ENCODE results near the gene PARP12. TPM values are rescaled to one million over a fixed set of nuclear protein-coding genes. Genes with fewer than 3 reads are reported as not detected.

Gene PARP12
- total RNA-seq, 4 donors from 2014 or later: 37.4 to 46.9 (median 38.9) TPM

- 61 to 70% methylated on average over 8 of the region's 8 CpGs for WGBS, 2 donors
- DNase-seq: no peak
- TF ChIP-seq CTCF (IDR thresholded peaks at IDR 0.05) (no peak), POLR2A (IDR thresholded peaks at IDR 0.05) (no peak)
- intact Hi-C loops (cut with DNase I): no loop called here
- H3K27me3 ChIP-seq: no peaks in the 10 kb centered on the region
- peaks cover 0 to 2% of the 10 kb centered on the region in 2 donors for H3K36me3 ChIP-seq
- H3K9me3 ChIP-seq: no peaks in the 10 kb centered on the region
- H3K4me1 ChIP-seq: no peaks in the 10 kb centered on the region
- H3K4me3 ChIP-seq (replicated peaks in 1 of 3): no peak overlapping the region
- H3K27ac ChIP-seq: no peak overlapping the region
These were observed 22.2 kb upstream of the PARP12 start for GRCh38 chr7:140084972-140085371.

GRCh38 chr7:140084142-140084655 is 21.4 kb upstream of the PARP12 start:
- no peak overlapping the region for H3K4me3 ChIP-seq (replicated peaks in 1 of 3)
- no peaks in the 10 kb centered on the region for H3K4me1 ChIP-seq
- DNase-seq: no peak
- TF ChIP-seq CTCF (IDR thresholded peaks at IDR 0.05) (no peak), POLR2A (IDR thresholded peaks at IDR 0.05) (no peak)
- intact Hi-C loops (cut with DNase I): no loop called here
- no peaks in the 10 kb centered on the region for H3K27me3 ChIP-seq
- H3K27ac ChIP-seq: no peak overlapping the region
- no peaks in the 10 kb centered on the region for H3K36me3 ChIP-seq
- no peaks in the 10 kb centered on the region for H3K9me3 ChIP-seq
- 90 to 93% methylated on average over 4 of the region's 4 CpGs for WGBS, 2 donors

GRCh38 chr7:140082770-140083169 is 20.0 kb upstream of the PARP12 start:
- no peaks in the 10 kb centered on the region for H3K4me1 ChIP-seq
- H3K9me3 ChIP-seq: no peaks in the 10 kb centered on the region
- no peak for DNase-seq
- intact Hi-C loops (cut with DNase I): no loop called here
- no peak overlapping the region for H3K4me3 ChIP-seq (replicated peaks in 1 of 3)
- H3K36me3 ChIP-seq: no peaks in the 10 kb centered on the region
- H3K27me3 ChIP-seq: no peaks in the 10 kb centered on the region
- TF ChIP-seq POLR2A (IDR thresholded peaks at IDR 0.05): no peak
- TF ChIP-seq CTCF (IDR thresholded peaks at IDR 0.05): no peak
- no peak overlapping the region for H3K27ac ChIP-seq
- 84 to 86% methylated on average over 7 of the region's 7 CpGs for WGBS, 2 donors

GRCh38 chr7:140081774-140082425 is 19.1 kb upstream of the PARP12 start:
- intact Hi-C loops (cut with DNase I): no loop called here

More at GRCh38 chr7:140081774-140082425, 19.1 kb upstream of the PARP12 start:
- Histone ChIP-seq H3K4me1 (no peaks in the 10 kb centered on the region), H3K36me3 (no peaks in the 10 kb centered on the region), H3K27ac (no peak overlapping the region), H3K9me3 (no peaks in the 10 kb centered on the region), H3K27me3 (no peaks in the 10 kb centered on the region), H3K4me3 (replicated peaks in 1 of 3) (no peak overlapping the region)
- DNase-seq: no peak
- no peak for TF ChIP-seq CTCF (IDR thresholded peaks at IDR 0.05)
- no peak for TF ChIP-seq POLR2A (IDR thresholded peaks at IDR 0.05)
- 90 to 92% methylated on average over 11 of the region's 11 CpGs for WGBS, 2 donors

All from thyroid gland (tissue), 4 donors.